Testis (tissue), 3 donors: ENCODE measurements around the gene PTPRT. TPM values are rescaled to one million over a fixed set of nuclear protein-coding genes. Genes with fewer than 3 reads are reported as not detected.

Experiments
- DNase-seq: peaks from one replicate; pipeline ENCODE4 v3.0.0-alpha.2; 2019
- H3K27ac ChIP-seq, 2 donors: fragments of 200-600 bp; sonication (generic); one replicate each; pipeline ENCODE4 v1.5.1; 2019
- H3K27me3 ChIP-seq: fragments of 200-600 bp; sonication (generic); one replicate; pipeline ENCODE4 v1.5.1; 2019
- H3K36me3 ChIP-seq: fragments of 200-600 bp; sonication (generic); one replicate; pipeline ENCODE4 v1.5.1; 2017; ENCODE audit warnings: low read depth; ENCODE audit errors: missing control alignments
- H3K4me1 ChIP-seq: fragments of 200-600 bp; sonication (generic); one replicate; pipeline ENCODE4 v1.5.1; 2019
- H3K4me3 ChIP-seq, 2 donors: fragments of 200-600 bp; sonication (generic); one replicate each; pipeline ENCODE4 v1.5.1; 2017 to 2019
- H3K9me3 ChIP-seq: fragments of 200-600 bp; sonication (generic); one replicate; pipeline ENCODE4 v1.5.1; 2017
- CTCF ChIP-seq, 3 experiments: fragments of 450-650 bp in 2 of 3; fragments of 200-600 bp in 1 of 3; sonication (generic) in 1 of 3; IDR thresholded peaks; one replicate each; pipeline ENCODE4 v1.5.1; 2016 to 2019; ENCODE audit warnings: antibody characterized with exemption in 3 of 3, mild to moderate bottlenecking in 2 of 3, moderate library complexity in 1 of 3
- POLR2A ChIP-seq: fragments of 450-650 bp; IDR thresholded peaks from one replicate; pipeline ENCODE4 v1.6.1; 2017; ENCODE audit warnings: antibody characterized with exemption, mild to moderate bottlenecking, moderate library complexity
- WGBS, 2 donors: methylation state at CpG; one replicate each; pipeline ENCODE4 v1.1.5; 2018; 5-methylcytosine and 5-hydroxymethylcytosine counted together
- intact Hi-C: fragments of 100-400 bp; cut with DNase I; formaldehyde crosslinking; loops from one replicate; pipeline ENCODE4 v1.15.1; 2023; ENCODE audit warnings: low total_unique reads
- polyA plus RNA-seq: library from polyadenylated mRNA; stranded (reverse); fragments of 350-450 nt; fragmentation: Illumina TruSeq; extraction: RNeasy Lipid Tissue Mini Kit (QIAGEN cat#74804); gene quantifications from one replicate; pipeline ENCODE4 v1.2.3, GENCODE V29; 2014; ENCODE audit warnings: low read depth, low replicate concordance; ENCODE audit not compliant: insufficient read depth
- total RNA-seq, 2 donors: library from RNA; depleted of rRNA; stranded (reverse); fragments of >200 nt; gene quantifications; one replicate each; pipeline ENCODE4 v1.2.3, GENCODE V29; 2016

PTPRT gene
- total and polyA plus RNA-seq, 3 donors from 2014 or later, result 2.3 to 2.5 (median 2.3) TPM

DNA sequence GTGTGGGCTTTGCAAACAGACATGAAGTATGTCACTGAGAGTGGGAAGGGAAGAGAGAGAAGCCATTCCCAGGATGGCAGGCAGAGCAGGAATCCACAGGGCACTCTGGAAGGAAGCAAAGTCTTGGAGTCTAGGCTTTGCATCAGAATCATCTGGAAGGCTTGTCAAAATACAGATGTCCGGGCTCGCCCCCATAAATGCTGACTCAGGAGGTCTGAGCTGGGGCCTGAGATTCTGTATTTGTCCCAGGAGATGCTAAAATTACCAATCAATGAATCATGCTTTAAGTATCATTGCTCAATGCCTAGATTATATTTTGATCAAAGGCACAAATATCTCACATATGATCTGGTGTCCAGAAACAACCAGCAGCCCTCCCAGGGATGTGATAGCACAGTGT lies 46.3 kb upstream of the PTPRT start:
- no peak overlapping the region for H3K27ac ChIP-seq
- no peak for DNase-seq
- H3K36me3 ChIP-seq, result no peaks in the 10 kb centered on the region
- intact Hi-C loops, result no loop called here
- no peaks in the 10 kb centered on the region for H3K9me3 ChIP-seq
- H3K4me1 ChIP-seq, result no peaks in the 10 kb centered on the region
- TF ChIP-seq POLR2A (no peak), CTCF (IDR thresholded peaks at IDR 0.05) (no peak)
- WGBS, 2 donors, result 78 to 79% methylated on average over 2 of the region's 2 CpGs
- H3K4me3 ChIP-seq, result no peak overlapping the region
- no peaks in the 10 kb centered on the region for H3K27me3 ChIP-seq

DNA sequence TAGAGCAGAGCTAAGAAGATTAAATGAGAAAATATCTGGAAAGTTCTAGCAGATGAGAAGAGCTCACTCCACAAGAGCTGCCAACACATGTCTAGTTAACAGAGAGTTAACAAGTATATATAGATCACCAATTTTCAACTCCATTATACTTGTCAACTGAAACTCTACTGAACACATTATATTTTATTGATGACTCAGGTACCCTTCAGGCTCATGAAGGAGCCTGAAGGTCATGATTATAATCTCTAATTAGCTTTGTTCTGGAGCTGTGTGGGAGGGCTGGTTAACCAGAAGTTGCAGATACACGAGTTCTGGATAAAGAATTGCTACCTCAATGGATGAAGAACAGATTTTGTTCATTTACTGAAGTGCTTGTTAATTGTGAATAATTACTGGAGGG lies 42.1 kb upstream of the PTPRT start:
- intact Hi-C loops, result no loop called here
- DNase-seq, result no peak
- H3K9me3 ChIP-seq, result no peaks in the 10 kb centered on the region
- H3K27ac ChIP-seq, result no peak overlapping the region
- WGBS, 2 donors, result 44 to 53% methylated on average over 1 of the region's 1 CpG
- TF ChIP-seq POLR2A (no peak), CTCF (IDR thresholded peaks at IDR 0.05) (no peak)
- no peak overlapping the region for H3K4me3 ChIP-seq
- no peaks in the 10 kb centered on the region for H3K4me1 ChIP-seq
- H3K36me3 ChIP-seq, result no peaks in the 10 kb centered on the region
- H3K27me3 ChIP-seq, result no peaks in the 10 kb centered on the region

DNA sequence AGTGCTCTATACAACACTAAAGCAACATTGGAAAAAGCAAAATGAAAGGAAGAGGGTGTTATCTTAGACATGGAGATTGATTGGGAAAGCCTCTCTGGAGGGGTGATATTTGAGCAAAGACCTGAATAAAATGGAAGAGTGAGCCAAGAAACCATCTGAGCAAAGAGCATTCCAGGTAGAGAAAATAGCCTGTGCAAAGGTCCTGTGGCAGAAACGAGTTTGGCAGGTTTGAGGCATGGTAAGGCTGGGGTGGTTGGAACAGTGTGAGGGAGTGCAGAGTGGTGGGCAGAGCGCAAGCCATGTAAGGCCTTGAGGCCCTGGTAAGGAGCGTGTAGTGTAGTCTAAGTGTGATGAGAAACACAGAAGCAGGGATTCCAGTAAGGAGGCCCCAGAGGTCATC lies 40.0 kb upstream of the PTPRT start:
- Histone ChIP-seq H3K36me3 (no peaks in the 10 kb centered on the region), H3K27ac (no peak overlapping the region), H3K27me3 (no peaks in the 10 kb centered on the region), H3K4me1 (no peaks in the 10 kb centered on the region), H3K9me3 (no peaks in the 10 kb centered on the region), H3K4me3 (no peak overlapping the region)
- intact Hi-C loops, result no loop called here
- no peak for DNase-seq
- TF ChIP-seq POLR2A (no peak), CTCF (IDR thresholded peaks at IDR 0.05) (no peak)
- 86 to 87% methylated on average over 3 of the region's 3 CpGs for WGBS, 2 donors

DNA sequence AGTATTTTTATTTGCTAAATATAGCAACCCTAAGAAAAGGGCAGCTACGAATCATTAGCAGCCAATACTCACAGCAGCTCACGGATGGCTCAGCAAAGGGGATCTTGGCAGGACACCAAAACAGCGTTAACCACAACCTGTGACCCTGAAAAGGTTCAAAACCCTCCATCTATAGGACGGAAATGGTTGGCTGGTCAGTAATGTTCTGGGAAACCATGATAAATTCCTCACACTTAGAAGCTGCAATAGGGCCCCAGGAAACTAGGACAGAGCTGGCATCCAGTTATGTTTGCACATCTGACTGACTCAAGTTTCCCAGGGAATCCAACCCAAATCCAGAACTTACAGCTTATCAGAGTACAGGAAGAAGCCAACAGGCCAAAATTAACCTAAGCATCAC lies 30.9 kb upstream of the PTPRT start:
- DNase-seq, result no peak
- TF ChIP-seq POLR2A, result no peak
- TF ChIP-seq CTCF (IDR thresholded peaks at IDR 0.05), result no peak
- H3K4me3 ChIP-seq, result no peak overlapping the region
- no peaks in the 10 kb centered on the region for H3K9me3 ChIP-seq
- no peaks in the 10 kb centered on the region for H3K36me3 ChIP-seq
- 23 to 26% methylated on average over 4 of the region's 4 CpGs for WGBS, 2 donors
- H3K27me3 ChIP-seq, result no peaks in the 10 kb centered on the region
- intact Hi-C loops, result no loop called here
- no peak overlapping the region for H3K27ac ChIP-seq
- H3K4me1 ChIP-seq, result no peaks in the 10 kb centered on the region

DNA sequence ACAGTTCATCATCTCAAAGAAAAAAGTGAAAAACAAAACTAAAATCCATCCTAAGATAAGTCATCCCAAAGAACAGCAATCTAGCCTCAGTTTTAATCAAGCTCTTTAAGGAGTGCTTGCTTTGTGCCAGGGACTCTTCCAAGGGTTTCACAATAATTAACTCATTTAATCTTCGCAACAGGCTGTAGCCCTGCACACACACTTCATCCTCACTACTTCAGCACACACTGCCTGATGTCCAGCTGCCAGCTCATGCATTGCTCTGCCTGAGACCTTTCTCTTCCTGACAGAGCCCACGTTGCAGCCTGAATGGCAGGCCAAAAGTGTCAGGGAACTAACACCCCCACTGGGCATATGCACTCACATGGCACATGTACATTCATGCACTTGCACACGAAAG lies 21.2 kb upstream of the PTPRT start:
- no peak for TF ChIP-seq POLR2A
- no peak for TF ChIP-seq CTCF (IDR thresholded peaks at IDR 0.05)
- no peaks in the 10 kb centered on the region for H3K9me3 ChIP-seq
- no peaks in the 10 kb centered on the region for H3K4me1 ChIP-seq
- H3K27ac ChIP-seq, result no peak overlapping the region
- no peaks in the 10 kb centered on the region for H3K36me3 ChIP-seq
- no peaks in the 10 kb centered on the region for H3K27me3 ChIP-seq
- H3K4me3 ChIP-seq, result no peak overlapping the region
- 73 to 76% methylated on average over 3 of the region's 3 CpGs for WGBS, 2 donors
- no peak for DNase-seq
- intact Hi-C loops, result no loop called here
